ENCODE data around the gene GPR148.

DNA sequence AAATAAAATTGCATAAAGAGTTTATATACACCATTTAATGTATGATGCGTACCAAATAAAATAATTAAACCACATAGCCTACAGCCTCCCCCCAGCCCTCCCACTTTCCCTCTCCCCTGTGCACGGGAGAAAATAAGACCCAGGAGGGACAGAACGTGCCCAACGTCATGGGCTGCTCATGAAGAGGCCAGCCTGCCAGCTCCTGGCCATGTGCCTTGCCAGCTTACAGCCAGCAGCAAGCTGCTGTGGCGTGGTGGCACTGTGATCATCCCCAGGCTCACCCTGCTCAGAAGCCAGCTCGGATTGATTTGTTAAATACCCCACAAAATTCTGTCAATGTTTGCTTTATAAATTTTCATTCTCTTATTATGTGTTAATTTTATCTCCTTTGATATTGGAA, 7.6 kb downstream of the GPR148 start:
- TF ChIP-seq POLR2A (IDR thresholded peaks at IDR 0.05), result no peak
- TF ChIP-seq, protein P1, sequence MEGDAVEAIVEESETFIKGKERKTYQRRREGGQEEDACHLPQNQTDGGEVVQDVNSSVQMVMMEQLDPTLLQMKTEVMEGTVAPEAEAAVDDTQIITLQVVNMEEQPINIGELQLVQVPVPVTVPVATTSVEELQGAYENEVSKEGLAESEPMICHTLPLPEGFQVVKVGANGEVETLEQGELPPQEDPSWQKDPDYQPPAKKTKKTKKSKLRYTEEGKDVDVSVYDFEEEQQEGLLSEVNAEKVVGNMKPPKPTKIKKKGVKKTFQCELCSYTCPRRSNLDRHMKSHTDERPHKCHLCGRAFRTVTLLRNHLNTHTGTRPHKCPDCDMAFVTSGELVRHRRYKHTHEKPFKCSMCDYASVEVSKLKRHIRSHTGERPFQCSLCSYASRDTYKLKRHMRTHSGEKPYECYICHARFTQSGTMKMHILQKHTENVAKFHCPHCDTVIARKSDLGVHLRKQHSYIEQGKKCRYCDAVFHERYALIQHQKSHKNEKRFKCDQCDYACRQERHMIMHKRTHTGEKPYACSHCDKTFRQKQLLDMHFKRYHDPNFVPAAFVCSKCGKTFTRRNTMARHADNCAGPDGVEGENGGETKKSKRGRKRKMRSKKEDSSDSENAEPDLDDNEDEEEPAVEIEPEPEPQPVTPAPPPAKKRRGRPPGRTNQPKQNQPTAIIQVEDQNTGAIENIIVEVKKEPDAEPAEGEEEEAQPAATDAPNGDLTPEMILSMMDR (IDR thresholded peaks at IDR 0.05), result no peak

All from vagina (tissue), 2 donors.